D721Med (cell line): Measurements from ENCODE around the gene PLCE1.

Experiments used
- DNase-seq: peaks from one replicate; pipeline ENCODE4 v3.0.0; 2011; ENCODE audit warnings: low spot score; ENCODE audit not compliant: insufficient read length
- FAIRE-seq: peaks from 2 replicates; lab custom pipeline; 2011; peaks lifted over from hg19 to GRCh38; lab: Jason Lieb, UNC
- CTCF ChIP-seq: IDR thresholded peaks from 2 replicates; pipeline ENCODE4 v1.5.1; 2012; ENCODE audit warnings: mild to moderate bottlenecking, control low read depth; ENCODE audit not compliant: insufficient read depth; ENCODE audit errors: missing control alignments

Gene PLCE1

GRCh38 chr10:94008526-94008925 is 14.8 kb downstream of the PLCE1 start:
- FAIRE-seq (no peak), DNase-seq (no peak)
- TF ChIP-seq CTCF: no peak

GRCh38 chr10:94010116-94010515 is 16.4 kb downstream of the PLCE1 start:
- DNase-seq: no peak
- FAIRE-seq: no peak
- TF ChIP-seq CTCF: no peak

- DNase-seq: no peak
- no peak for FAIRE-seq
- TF ChIP-seq CTCF: no peak
These were observed 17.2 kb downstream of the PLCE1 start for GRCh38 chr10:94010886-94011285.

GRCh38 chr10:94011296-94011695 is 17.6 kb downstream of the PLCE1 start:
- DNase-seq (no peak), FAIRE-seq (no peak)
- TF ChIP-seq CTCF: no peak

GRCh38 chr10:94012834-94013233 is 19.1 kb downstream of the PLCE1 start:
- FAIRE-seq (no peak), DNase-seq (no peak)
- TF ChIP-seq CTCF: no peak

- FAIRE-seq (no peak), DNase-seq (no peak)
- no peak for TF ChIP-seq CTCF
These were observed 19.6 kb downstream of the PLCE1 start for GRCh38 chr10:94013331-94013760.

GRCh38 chr10:94014304-94014703 is 20.6 kb downstream of the PLCE1 start:
- TF ChIP-seq CTCF: no peak
- no peak for DNase-seq
- FAIRE-seq: no peak
